Gastrocnemius medialis (tissue), 4 donors: ENCODE results near the gene MAU2.

Experiments used
- POLR2A ChIP-seq, 2 donors: fragments of 450-650 bp; IDR thresholded peaks; one replicate each; pipeline ENCODE4 v1.6.1; 2017; ENCODE audit warnings: antibody characterized with exemption in 2 of 2, mild to moderate bottlenecking in 2 of 2, moderate library complexity in 2 of 2
- TF ChIP-seq, protein P1 (sequence below), 5 experiments: fragments of 450-650 bp in 3 of 5; fragments of 200-600 bp in 2 of 5; sonication (generic) in 2 of 5; IDR thresholded peaks in 4 of 5; conservative IDR thresholded peaks in 1 of 5; 1 replicate in 4 of 5; 2 replicates in 1 of 5; pipeline ENCODE4 v1.5.1; 2016 to 2019; ENCODE audit warnings: antibody characterized with exemption in 5 of 5, mild to moderate bottlenecking in 3 of 5, moderate library complexity in 3 of 5

DNA sequence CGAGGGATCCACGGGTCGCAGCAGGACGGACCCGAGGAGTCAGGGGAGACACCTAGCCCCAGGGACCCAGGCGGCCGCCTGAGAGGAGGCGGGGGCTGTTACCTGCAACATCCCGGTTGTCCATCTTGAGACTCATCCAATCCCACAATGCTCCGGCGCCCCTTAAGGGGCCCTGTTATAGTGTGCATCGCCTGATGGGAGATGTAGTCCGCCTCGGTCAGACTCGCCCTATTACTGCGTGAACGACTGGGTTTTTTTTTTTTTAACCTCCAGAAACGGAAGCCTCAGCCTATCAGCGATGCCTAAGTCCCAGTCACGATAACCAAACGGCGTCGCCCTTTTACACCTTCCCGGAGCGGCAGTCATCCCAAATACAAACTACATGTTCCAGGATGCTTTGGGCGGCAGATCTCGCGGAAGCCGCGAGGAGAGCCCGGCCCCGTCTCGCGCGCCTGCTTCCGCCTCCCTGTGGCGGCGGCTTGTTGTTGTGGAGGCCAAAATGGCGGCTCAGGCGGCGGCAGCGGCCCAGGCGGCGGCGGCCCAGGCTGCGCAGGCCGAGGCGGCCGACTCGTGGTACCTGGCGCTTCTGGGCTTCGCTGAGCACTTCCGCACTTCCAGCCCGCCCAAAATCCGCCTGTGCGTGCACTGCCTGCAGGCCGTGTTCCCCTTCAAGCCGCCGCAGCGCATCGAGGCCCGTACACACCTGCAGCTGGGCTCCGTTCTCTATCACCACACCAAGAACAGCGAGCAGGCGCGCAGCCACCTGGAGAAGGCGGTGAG is at the start of gene MAU2, which contains the start of gene SUGP1:
- TF ChIP-seq, protein P1, sequence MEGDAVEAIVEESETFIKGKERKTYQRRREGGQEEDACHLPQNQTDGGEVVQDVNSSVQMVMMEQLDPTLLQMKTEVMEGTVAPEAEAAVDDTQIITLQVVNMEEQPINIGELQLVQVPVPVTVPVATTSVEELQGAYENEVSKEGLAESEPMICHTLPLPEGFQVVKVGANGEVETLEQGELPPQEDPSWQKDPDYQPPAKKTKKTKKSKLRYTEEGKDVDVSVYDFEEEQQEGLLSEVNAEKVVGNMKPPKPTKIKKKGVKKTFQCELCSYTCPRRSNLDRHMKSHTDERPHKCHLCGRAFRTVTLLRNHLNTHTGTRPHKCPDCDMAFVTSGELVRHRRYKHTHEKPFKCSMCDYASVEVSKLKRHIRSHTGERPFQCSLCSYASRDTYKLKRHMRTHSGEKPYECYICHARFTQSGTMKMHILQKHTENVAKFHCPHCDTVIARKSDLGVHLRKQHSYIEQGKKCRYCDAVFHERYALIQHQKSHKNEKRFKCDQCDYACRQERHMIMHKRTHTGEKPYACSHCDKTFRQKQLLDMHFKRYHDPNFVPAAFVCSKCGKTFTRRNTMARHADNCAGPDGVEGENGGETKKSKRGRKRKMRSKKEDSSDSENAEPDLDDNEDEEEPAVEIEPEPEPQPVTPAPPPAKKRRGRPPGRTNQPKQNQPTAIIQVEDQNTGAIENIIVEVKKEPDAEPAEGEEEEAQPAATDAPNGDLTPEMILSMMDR (IDR thresholded peaks at IDR 0.05 in 4 of 5, conservative IDR thresholded peaks at IDR 0.05 in 1 of 5) = peak in 4 of 5 experiments; percentile 43 to 62 (median 48)
- TF ChIP-seq POLR2A (IDR thresholded peaks at IDR 0.05) = peak; percentile 28 to 75
